Neural cell (in vitro differentiated cells): ENCODE results near the gene LLGL2. TPM values are rescaled to one million over a fixed set of nuclear protein-coding genes. Genes with fewer than 3 reads are reported as not detected.

Experiments
- H2AFZ ChIP-seq: fragments of 200-600, 300-800 bp; sonication (generic), shearing (Covaris generic); 2 replicates; pipeline ENCODE4 v1.6.0; 2014; ENCODE audit warnings: low read depth, mild to moderate bottlenecking, antibody characterized with exemption, low read length, moderate library complexity
- H3F3A ChIP-seq: fragments of 200-600 bp; shearing (Covaris generic); 2 replicates; pipeline ENCODE4 v1.6.1; 2016; ENCODE audit warnings: mild to moderate bottlenecking, moderate library complexity, mixed read lengths, antibody characterized with exemption, low read length; ENCODE audit not compliant: insufficient read depth, poor library complexity, severe bottlenecking
- H3K27ac ChIP-seq: fragments of 200-600, 300-800 bp; sonication (generic), shearing (Covaris generic); 2 replicates; pipeline ENCODE4 v1.5.1; 2014; ENCODE audit warnings: mild to moderate bottlenecking, low read length, moderate library complexity
- H3K27me3 ChIP-seq: fragments of 300-800, 200-600 bp; sonication (generic), shearing (Covaris generic); 2 replicates; pipeline ENCODE4 v1.6.0; 2014; ENCODE audit warnings: mild to moderate bottlenecking, low read depth, low read length, moderate library complexity; ENCODE audit not compliant: insufficient read depth
- H3K36me3 ChIP-seq: fragments of 300-800, 200-600 bp; sonication (generic), shearing (Covaris generic); 2 replicates; pipeline ENCODE4 v1.5.1; 2014; ENCODE audit warnings: mild to moderate bottlenecking, antibody characterized with exemption, low read length, moderate library complexity; ENCODE audit not compliant: insufficient read depth
- H3K4me2 ChIP-seq: fragments of 300-800, 200-600 bp; sonication (generic), shearing (Covaris generic); 2 replicates; pipeline ENCODE4 v1.6.0; 2014; ENCODE audit warnings: mild to moderate bottlenecking, low read length
- H3K4me3 ChIP-seq: fragments of 300-800, 200-600 bp; sonication (generic), shearing (Covaris generic); 2 replicates; pipeline ENCODE4 v1.5.1; 2014; ENCODE audit warnings: mild to moderate bottlenecking, low read length, moderate library complexity
- H3K79me2 ChIP-seq: fragments of 200-600 bp; shearing (Covaris generic); replicated peaks from 2 replicates; pipeline ENCODE4 v1.6.0; 2014; ENCODE audit warnings: mild to moderate bottlenecking, low read length, moderate library complexity; ENCODE audit not compliant: insufficient read depth
- H3K9ac ChIP-seq: fragments of 300-800, 200-600 bp; sonication (generic), shearing (Covaris generic); 2 replicates; pipeline ENCODE4 v1.6.1; 2016; ENCODE audit warnings: mild to moderate bottlenecking, low read length, mixed read lengths
- H3K9me2 ChIP-seq: fragments of 200-600 bp; shearing (Covaris generic); 2 replicates; pipeline ENCODE4 v1.6.1; 2016; ENCODE audit warnings: mild to moderate bottlenecking, low read length, mixed read lengths; ENCODE audit not compliant: insufficient read depth
- H3K9me3 ChIP-seq: fragments of 200-600, 300-800 bp; sonication (generic), shearing (Covaris generic); 2 replicates; pipeline ENCODE4 v1.6.1; 2016; ENCODE audit warnings: mild to moderate bottlenecking, mixed run types, low read length, moderate library complexity, mixed read lengths
- H4K20me1 ChIP-seq: fragments of 200-600 bp; shearing (Covaris generic); 2 replicates; pipeline ENCODE4 v1.6.1; 2016; ENCODE audit warnings: mild to moderate bottlenecking, mixed run types; ENCODE audit not compliant: insufficient read depth
- EP300 ChIP-seq: fragments of 450-650 bp; conservative IDR thresholded peaks from 2 replicates; pipeline ENCODE4 v1.6.1; 2014; ENCODE audit warnings: antibody characterized with exemption, mild to moderate bottlenecking, moderate library complexity; ENCODE audit not compliant: poor library complexity, severe bottlenecking
- EZH2 ChIP-seq: fragments of 200-600, 300-800 bp; shearing (Covaris generic), sonication (generic); IDR thresholded peaks from 2 replicates; pipeline ENCODE4 v1.6.1; 2014; ENCODE audit warnings: antibody characterized with exemption, low read length, borderline replicate concordance, mild to moderate bottlenecking; ENCODE audit not compliant: insufficient read depth, poor library complexity, severe bottlenecking
- MXI1 ChIP-seq: fragments of 450-650 bp; conservative IDR thresholded peaks from 2 replicates; pipeline ENCODE4 v1.6.1; 2014; ENCODE audit warnings: antibody characterized with exemption, mild to moderate bottlenecking; ENCODE audit not compliant: poor library complexity, severe bottlenecking
- POLR2AphosphoS5 ChIP-seq: IDR thresholded peaks from 2 replicates; pipeline ENCODE4 v1.6.1; 2012
- RAD21 ChIP-seq: fragments of 450-650 bp; conservative IDR thresholded peaks from 2 replicates; pipeline ENCODE4 v1.6.1; 2014; ENCODE audit warnings: antibody characterized with exemption, mild to moderate bottlenecking, moderate library complexity
- SMC3 ChIP-seq: fragments of 450-650 bp; conservative IDR thresholded peaks from 2 replicates; pipeline ENCODE4 v1.6.1; 2014; ENCODE audit warnings: antibody characterized with exemption, mild to moderate bottlenecking, moderate library complexity; ENCODE audit not compliant: poor library complexity
- TAF1 ChIP-seq: IDR thresholded peaks from 2 replicates; pipeline ENCODE4 v1.6.1; 2012; ENCODE audit warnings: low read depth
- polyA plus RNA-seq: library from polyadenylated mRNA; depleted of rRNA; stranded (reverse); fragments of >200 nt; gene quantifications from 2 replicates; pipeline ENCODE4 v1.2.3, GENCODE V29; 2014
- TF ChIP-seq, protein P1 (sequence below): fragments of 450-650 bp; IDR thresholded peaks from 2 replicates; pipeline ENCODE4 v1.5.1; 2014; ENCODE audit warnings: antibody characterized with exemption, mild to moderate bottlenecking, moderate library complexity; ENCODE audit not compliant: poor library complexity, severe bottlenecking
- TF ChIP-seq, protein P2 (sequence below): IDR thresholded peaks from 2 replicates; pipeline ENCODE4 v1.6.1; 2012; ENCODE audit warnings: borderline replicate concordance

LLGL2 gene
- polyA plus RNA-seq, 1 donor from 2014 or later = 0.95 TPM

DNA sequence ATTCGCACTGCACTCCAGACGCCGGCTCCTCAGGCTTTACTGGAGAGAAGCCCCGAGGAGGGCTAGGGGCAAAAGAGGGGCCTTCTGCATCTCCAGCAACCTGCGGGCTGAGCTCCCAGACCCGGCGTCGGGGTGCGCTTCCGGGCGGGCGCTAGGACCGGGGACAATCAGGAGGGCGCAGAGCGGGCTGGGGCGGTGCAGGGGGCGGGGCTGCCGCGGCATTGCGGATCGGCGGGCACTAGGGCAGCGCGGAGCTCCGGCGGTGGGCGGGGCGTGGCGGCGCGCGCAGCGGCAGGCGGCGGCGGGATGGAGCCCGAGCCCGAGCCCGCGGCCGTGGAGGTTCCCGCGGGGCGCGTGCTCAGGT is 9.3 kb upstream of the LLGL2 start, which contains the start of gene TSEN54:
TSS of gene TSEN54 (plus strand) at position 274 of the 364 bp plus-strand sequence. CDS start at position 307, 33 bp downstream.
- Histone ChIP-seq H3K27me3 (no peaks in the 10 kb centered on the region), H3K9me2 (no peaks in the 10 kb centered on the region), H3K9me3 (no peaks in the 10 kb centered on the region), H3K27ac (peak within 1 kb of the TSS; percentile 87), H3K4me3 (peak within 1 kb of the TSS; percentile 95), H2AFZ (peak within 1 kb of the TSS; percentile 97), H3K79me2 (peaks cover 17% of the 10 kb centered on the region), H3K4me2 (peak within 1 kb of the TSS; percentile 89), H3K9ac (peak within 1 kb of the TSS; percentile 90), H3F3A (no peaks in the 10 kb centered on the region), H4K20me1 (no peaks in the 10 kb centered on the region), H3K36me3 (no peaks in the 10 kb centered on the region)
- TF ChIP-seq RAD21 (no peak), MXI1 (no peak), EZH2 (no peak), POLR2AphosphoS5 (peak; percentile 62), SMC3 (no peak), EP300 (no peak), TAF1 (peak; percentile 80)
- TF ChIP-seq, protein P1, sequence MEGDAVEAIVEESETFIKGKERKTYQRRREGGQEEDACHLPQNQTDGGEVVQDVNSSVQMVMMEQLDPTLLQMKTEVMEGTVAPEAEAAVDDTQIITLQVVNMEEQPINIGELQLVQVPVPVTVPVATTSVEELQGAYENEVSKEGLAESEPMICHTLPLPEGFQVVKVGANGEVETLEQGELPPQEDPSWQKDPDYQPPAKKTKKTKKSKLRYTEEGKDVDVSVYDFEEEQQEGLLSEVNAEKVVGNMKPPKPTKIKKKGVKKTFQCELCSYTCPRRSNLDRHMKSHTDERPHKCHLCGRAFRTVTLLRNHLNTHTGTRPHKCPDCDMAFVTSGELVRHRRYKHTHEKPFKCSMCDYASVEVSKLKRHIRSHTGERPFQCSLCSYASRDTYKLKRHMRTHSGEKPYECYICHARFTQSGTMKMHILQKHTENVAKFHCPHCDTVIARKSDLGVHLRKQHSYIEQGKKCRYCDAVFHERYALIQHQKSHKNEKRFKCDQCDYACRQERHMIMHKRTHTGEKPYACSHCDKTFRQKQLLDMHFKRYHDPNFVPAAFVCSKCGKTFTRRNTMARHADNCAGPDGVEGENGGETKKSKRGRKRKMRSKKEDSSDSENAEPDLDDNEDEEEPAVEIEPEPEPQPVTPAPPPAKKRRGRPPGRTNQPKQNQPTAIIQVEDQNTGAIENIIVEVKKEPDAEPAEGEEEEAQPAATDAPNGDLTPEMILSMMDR = no peak
- TF ChIP-seq, protein P2, sequence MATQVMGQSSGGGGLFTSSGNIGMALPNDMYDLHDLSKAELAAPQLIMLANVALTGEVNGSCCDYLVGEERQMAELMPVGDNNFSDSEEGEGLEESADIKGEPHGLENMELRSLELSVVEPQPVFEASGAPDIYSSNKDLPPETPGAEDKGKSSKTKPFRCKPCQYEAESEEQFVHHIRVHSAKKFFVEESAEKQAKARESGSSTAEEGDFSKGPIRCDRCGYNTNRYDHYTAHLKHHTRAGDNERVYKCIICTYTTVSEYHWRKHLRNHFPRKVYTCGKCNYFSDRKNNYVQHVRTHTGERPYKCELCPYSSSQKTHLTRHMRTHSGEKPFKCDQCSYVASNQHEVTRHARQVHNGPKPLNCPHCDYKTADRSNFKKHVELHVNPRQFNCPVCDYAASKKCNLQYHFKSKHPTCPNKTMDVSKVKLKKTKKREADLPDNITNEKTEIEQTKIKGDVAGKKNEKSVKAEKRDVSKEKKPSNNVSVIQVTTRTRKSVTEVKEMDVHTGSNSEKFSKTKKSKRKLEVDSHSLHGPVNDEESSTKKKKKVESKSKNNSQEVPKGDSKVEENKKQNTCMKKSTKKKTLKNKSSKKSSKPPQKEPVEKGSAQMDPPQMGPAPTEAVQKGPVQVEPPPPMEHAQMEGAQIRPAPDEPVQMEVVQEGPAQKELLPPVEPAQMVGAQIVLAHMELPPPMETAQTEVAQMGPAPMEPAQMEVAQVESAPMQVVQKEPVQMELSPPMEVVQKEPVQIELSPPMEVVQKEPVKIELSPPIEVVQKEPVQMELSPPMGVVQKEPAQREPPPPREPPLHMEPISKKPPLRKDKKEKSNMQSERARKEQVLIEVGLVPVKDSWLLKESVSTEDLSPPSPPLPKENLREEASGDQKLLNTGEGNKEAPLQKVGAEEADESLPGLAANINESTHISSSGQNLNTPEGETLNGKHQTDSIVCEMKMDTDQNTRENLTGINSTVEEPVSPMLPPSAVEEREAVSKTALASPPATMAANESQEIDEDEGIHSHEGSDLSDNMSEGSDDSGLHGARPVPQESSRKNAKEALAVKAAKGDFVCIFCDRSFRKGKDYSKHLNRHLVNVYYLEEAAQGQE = peak; percentile 81

DNA sequence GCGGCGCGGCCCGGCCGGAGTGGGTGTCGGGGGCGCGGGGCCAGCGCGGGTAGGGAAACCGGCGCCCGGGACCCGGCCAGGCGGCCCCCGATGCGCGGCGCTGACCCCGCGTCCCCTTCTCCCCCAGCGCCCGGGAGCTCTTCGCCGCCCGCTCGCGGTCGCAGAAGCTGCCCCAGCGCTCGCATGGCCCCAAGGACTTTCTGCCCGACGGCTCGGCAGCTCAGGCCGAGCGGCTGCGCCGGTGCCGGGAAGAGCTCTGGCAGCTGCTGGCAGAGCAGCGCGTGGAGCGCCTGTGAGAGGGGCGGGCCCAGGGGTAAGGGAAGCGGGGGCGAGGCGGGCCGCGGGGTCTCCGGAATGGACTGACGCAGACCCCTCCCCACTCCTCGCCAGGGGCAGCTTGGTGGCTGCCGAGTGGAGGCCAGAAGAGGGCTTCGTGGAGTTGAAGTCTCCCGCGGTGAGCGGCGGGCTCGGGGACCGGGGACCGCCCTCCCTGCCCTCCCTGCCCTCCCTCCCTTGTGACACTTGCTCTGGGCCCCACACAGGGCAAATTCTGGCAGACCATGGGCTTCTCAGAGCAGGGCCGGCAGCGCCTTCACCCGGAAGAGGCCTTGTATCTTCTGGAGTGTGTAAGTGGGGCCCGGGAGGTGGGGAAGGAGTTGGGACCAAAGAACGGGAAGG is 8.7 kb upstream of the LLGL2 start:
- no peaks in the 10 kb centered on the region for H3K27me3 ChIP-seq
- no peak overlapping the region for H2AFZ ChIP-seq
- H3K9me3 ChIP-seq = no peaks in the 10 kb centered on the region
- H3K79me2 ChIP-seq = peaks cover 17% of the 10 kb centered on the region
- TF ChIP-seq EP300 (no peak), MXI1 (peak; percentile 78), SMC3 (no peak)
- peak overlapping the region; percentile 66 for H3K9ac ChIP-seq
- no peaks in the 10 kb centered on the region for H3F3A ChIP-seq
- peak overlapping the region; percentile 95 for H3K4me3 ChIP-seq
- no peaks in the 10 kb centered on the region for H4K20me1 ChIP-seq
- no peaks in the 10 kb centered on the region for H3K36me3 ChIP-seq
- no peaks in the 10 kb centered on the region for H3K9me2 ChIP-seq
- peak overlapping the region; percentile 34 for H3K27ac ChIP-seq
- H3K4me2 ChIP-seq = peak overlapping the region; percentile 89
